Breast epithelium (tissue), 3 donors: ENCODE results near the gene FANCD2.

Experiments used
- CTCF ChIP-seq, 3 donors: fragments of 450-650 bp; IDR thresholded peaks; one replicate each; pipeline ENCODE4 v1.5.1; 2016 to 2017; ENCODE audit warnings: antibody characterized with exemption in 3 of 3, mild to moderate bottlenecking in 3 of 3, moderate library complexity in 3 of 3
- POLR2A ChIP-seq: fragments of 450-650 bp; IDR thresholded peaks from one replicate; pipeline ENCODE4 v1.6.1; 2016; ENCODE audit warnings: antibody characterized with exemption, mild to moderate bottlenecking, moderate library complexity

GRCh38 chr3:9986230-9986725, 40.0 kb upstream of the FANCD2 start:
- no peak for TF ChIP-seq CTCF (IDR thresholded peaks at IDR 0.05)
- no peak for TF ChIP-seq POLR2A
